GM12801 (cell line): ENCODE results near the gene TIMP3.

Source experiments
- CTCF ChIP-seq: IDR thresholded peaks from one replicate; pipeline ENCODE4 v1.5.1; 2011; ENCODE audit warnings: control low read depth; ENCODE audit not compliant: insufficient read length; ENCODE audit errors: extremely low read depth

Gene TIMP3

GRCh38 chr22:32909581-32910428, 108.3 kb downstream of the TIMP3 start:
- no peak for TF ChIP-seq CTCF

GRCh38 chr22:32910429-32910772, 108.9 kb downstream of the TIMP3 start:
- TF ChIP-seq CTCF, result no peak

GRCh38 chr22:32911503-32911902, 110.0 kb downstream of the TIMP3 start:
- TF ChIP-seq CTCF, result no peak
